AG10803 (cell line): ENCODE results near the gene TNF.
"Not testable (repeated sequence)": the region's sequence is repeated elsewhere in the genome, so short reads cannot be mapped to it uniquely, and the experiment has no call there.

Experiments used
- DNase-seq: peaks from one replicate; pipeline ENCODE4 v3.0.0; 2010; ENCODE audit warnings: low read depth
- H3K4me3 ChIP-seq: 2 replicates; pipeline ENCODE4 v1.5.1; 2011; ENCODE audit warnings: mild to moderate bottlenecking, low read length, control low read depth
- TF ChIP-seq, protein P1 (sequence below): conservative IDR thresholded peaks from 2 replicates; pipeline ENCODE4 v1.5.1; 2011; ENCODE audit warnings: mild to moderate bottlenecking, low read length, control low read depth, inconsistent platforms

The TNF gene

DNA sequence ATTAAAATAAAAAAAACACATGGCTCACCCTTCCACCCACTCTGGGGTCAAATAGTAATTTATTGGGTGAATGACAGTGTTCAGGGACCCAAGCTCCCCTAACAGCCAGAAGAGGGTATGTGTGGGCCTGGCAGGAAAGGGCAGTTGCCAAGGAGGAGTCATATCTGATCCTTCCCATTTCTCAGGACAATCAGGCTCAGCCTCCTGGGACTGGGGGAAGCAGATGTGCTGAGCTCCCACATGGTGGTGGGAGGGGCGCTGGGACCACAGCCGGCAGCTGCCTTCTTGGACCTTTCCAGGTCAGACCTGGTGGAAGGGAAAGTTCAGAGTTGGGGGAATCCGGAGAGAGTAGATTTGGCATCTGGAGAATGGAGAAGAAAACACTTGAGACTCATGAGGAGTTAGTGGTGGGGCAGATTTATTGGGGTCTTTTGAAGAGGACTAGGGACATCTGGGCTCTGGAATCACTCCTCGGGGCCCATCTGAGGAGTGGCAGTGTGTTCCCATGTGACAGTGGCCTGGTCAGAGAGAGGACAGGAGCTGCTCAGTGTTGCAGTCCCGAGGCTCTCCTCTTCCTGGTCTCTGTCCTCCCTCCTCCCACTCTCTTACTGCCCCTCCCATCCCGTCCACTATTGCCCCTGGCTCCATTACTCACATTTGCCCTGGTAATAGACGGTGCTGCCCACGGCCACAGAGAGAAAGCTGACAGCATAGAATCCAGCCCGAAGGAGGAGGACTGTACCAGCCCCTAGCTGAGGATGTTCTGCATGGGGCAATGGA, 13.7 kb downstream of the TNF start:
- DNase-seq = peak; percentile 13
- TF ChIP-seq, protein P1, sequence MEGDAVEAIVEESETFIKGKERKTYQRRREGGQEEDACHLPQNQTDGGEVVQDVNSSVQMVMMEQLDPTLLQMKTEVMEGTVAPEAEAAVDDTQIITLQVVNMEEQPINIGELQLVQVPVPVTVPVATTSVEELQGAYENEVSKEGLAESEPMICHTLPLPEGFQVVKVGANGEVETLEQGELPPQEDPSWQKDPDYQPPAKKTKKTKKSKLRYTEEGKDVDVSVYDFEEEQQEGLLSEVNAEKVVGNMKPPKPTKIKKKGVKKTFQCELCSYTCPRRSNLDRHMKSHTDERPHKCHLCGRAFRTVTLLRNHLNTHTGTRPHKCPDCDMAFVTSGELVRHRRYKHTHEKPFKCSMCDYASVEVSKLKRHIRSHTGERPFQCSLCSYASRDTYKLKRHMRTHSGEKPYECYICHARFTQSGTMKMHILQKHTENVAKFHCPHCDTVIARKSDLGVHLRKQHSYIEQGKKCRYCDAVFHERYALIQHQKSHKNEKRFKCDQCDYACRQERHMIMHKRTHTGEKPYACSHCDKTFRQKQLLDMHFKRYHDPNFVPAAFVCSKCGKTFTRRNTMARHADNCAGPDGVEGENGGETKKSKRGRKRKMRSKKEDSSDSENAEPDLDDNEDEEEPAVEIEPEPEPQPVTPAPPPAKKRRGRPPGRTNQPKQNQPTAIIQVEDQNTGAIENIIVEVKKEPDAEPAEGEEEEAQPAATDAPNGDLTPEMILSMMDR = no peak
- H3K4me3 ChIP-seq = no peak overlapping the region

DNA sequence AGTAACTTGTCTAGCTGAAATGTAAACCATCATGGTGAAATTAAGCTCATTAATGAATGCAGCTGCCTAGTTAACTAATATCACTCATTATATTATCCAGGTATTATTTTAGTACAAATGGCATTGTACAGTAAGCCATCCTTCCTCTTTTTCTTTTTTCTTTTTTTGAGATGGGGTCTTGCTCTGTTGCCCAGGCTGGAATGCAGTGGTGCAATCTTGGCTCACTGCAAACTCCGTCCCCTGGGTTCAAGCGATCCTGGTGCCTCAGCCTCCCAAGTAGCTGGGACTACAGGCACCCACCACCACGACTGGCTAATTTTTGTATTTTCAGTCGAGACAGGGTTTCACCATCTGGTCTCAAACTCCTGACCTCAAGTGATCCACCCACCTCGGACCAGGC, 15.3 kb downstream of the TNF start:
- not testable (repeated sequence) for H3K4me3 ChIP-seq, DNase-seq

- no peak for DNase-seq
- H3K4me3 ChIP-seq = no peak overlapping the region
- TF ChIP-seq, protein P1 = no peak
Observed at GRCh38 chr6:31592396-31592771, 17.0 kb downstream of the TNF start.

GRCh38 chr6:31597006-31597405, 21.6 kb downstream of the TNF start:
- peak; percentile 24 for DNase-seq
- TF ChIP-seq, protein P1 = peak; percentile 48
- H3K4me3 ChIP-seq = no peak overlapping the region

GRCh38 chr6:31607317-31607716, 32.0 kb downstream of the TNF start:
- DNase-seq = no peak
- TF ChIP-seq, protein P1 = no peak
- no peak overlapping the region for H3K4me3 ChIP-seq

GRCh38 chr6:31609519-31610406, 34.4 kb downstream of the TNF start:
- DNase-seq = no peak
- TF ChIP-seq, protein P1 = no peak
- no peak overlapping the region for H3K4me3 ChIP-seq

GRCh38 chr6:31610968-31611367, 35.6 kb downstream of the TNF start:
- TF ChIP-seq, protein P1 = no peak
- no peak overlapping the region for H3K4me3 ChIP-seq
- peak; percentile 78 for DNase-seq
